ENCODE data around the gene MTFR1L.

Gene MTFR1L

DNA sequence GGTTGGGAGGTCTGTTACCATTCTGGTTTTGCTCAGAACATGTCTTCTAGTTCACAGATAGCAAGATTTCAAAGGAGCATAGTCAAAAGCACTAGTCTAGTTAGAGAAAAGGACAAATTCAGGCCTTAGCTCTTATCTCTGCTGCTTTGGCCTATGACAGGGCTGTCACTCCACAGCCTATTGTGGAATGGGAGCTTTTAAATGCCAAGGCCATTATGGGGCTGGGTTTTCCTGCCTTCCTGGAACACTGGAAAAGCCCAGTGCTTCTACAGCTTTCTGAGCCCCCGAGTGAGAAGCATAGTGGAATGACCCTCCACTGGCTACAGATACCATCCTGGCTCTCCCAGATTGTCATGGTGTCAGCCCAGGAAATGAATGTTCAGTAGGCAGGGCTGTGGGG is 9.3 kb downstream of the MTFR1L start:
- DNase-seq (ENCODE audit: low read depth), result no peak
- H3K4me3 ChIP-seq (ENCODE audit: low read depth, low read length), result no peak overlapping the region
- TF ChIP-seq POLR2A (IDR thresholded peaks at IDR 0.05; ENCODE audit: extremely low read depth, insufficient read length), result no peak
- no peak for TF ChIP-seq MYC (IDR thresholded peaks at IDR 0.05; ENCODE audit: low read depth, low read length)
- TF ChIP-seq, protein P1, sequence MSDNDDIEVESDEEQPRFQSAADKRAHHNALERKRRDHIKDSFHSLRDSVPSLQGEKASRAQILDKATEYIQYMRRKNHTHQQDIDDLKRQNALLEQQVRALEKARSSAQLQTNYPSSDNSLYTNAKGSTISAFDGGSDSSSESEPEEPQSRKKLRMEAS (IDR thresholded peaks at IDR 0.05; ENCODE audit: low read depth, low read length), result no peak
- TF ChIP-seq, protein P2, sequence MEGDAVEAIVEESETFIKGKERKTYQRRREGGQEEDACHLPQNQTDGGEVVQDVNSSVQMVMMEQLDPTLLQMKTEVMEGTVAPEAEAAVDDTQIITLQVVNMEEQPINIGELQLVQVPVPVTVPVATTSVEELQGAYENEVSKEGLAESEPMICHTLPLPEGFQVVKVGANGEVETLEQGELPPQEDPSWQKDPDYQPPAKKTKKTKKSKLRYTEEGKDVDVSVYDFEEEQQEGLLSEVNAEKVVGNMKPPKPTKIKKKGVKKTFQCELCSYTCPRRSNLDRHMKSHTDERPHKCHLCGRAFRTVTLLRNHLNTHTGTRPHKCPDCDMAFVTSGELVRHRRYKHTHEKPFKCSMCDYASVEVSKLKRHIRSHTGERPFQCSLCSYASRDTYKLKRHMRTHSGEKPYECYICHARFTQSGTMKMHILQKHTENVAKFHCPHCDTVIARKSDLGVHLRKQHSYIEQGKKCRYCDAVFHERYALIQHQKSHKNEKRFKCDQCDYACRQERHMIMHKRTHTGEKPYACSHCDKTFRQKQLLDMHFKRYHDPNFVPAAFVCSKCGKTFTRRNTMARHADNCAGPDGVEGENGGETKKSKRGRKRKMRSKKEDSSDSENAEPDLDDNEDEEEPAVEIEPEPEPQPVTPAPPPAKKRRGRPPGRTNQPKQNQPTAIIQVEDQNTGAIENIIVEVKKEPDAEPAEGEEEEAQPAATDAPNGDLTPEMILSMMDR (IDR thresholded peaks at IDR 0.05; ENCODE audit: low read depth, low read length), result no peak

DNA sequence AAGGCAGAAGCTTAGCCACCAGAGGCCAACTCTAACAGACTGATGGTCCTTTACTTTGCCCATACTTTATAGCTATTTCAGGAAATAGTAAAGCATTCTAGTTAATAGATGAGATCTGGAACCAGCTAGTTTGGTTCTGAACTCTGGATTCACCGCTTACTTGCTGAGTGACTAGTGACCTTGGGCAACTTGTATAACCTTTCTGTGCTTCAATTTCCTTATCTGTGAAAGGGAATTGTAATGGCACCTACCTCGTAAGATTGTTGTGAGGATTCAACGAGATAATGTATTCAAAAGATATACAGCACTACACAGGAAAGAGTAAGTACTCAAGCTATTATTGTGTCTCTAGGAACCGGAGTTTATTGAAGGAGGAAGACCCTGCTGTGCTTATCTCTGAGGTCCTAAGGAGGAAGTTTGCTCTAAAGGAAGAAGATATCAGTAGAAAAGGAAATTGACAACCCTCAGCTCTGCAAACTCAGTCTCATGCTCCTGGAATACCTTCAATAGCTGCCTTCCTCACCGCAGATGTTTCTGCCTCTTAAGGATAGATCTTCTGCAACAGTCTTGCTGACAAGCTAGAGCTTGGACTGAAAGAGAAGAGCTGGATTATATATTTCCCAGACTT is 11.9 kb downstream of the MTFR1L start:
- TF ChIP-seq POLR2A (IDR thresholded peaks at IDR 0.05; ENCODE audit: extremely low read depth, insufficient read length), result no peak
- no peak for TF ChIP-seq MYC (IDR thresholded peaks at IDR 0.05; ENCODE audit: low read depth, low read length)
- TF ChIP-seq, protein P2 (IDR thresholded peaks at IDR 0.05; ENCODE audit: low read depth, low read length), result no peak
- TF ChIP-seq, protein P1 (IDR thresholded peaks at IDR 0.05; ENCODE audit: low read depth, low read length), result no peak
- DNase-seq (ENCODE audit: low read depth), result no peak
- H3K4me3 ChIP-seq (ENCODE audit: low read depth, low read length), result no peak overlapping the region

DNA sequence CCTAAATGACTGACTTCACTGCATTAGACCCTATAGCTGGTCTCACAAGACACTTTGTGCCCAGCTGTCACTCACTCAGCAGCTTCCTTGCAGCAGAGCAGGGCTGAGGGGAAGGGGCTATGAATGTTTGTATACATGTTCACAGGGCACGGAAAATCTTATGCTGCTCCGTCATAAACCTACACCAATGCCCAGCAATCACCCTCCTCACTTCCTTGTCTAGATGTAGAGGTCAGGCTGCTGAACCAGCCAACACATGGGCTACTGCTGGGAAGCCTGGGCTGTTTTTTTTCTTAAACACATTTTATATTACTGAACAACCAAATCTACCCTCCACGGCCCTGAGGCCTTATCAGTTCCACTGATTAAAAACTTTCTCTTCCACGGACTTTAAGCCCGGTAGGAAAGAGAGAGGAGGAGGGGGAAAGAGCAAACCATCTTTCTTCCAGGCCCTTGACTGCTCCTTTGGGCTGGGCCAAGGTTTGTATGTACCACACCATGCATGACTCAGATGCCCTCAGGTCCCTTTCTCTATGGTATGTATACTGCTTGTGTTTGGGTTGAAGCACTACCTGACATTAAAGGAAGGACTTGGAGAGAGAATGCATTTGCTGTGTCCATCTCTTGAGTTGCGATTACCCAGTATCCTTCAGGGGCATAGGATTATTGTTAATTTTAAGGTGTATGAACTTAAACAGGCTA is 12.7 kb downstream of the MTFR1L start:
- no peak for DNase-seq (ENCODE audit: low read depth)
- TF ChIP-seq POLR2A (IDR thresholded peaks at IDR 0.05; ENCODE audit: extremely low read depth, insufficient read length), result no peak
- TF ChIP-seq, protein P1 (IDR thresholded peaks at IDR 0.05; ENCODE audit: low read depth, low read length), result no peak
- TF ChIP-seq, protein P2 (IDR thresholded peaks at IDR 0.05; ENCODE audit: low read depth, low read length), result no peak
- TF ChIP-seq MYC (IDR thresholded peaks at IDR 0.05; ENCODE audit: low read depth, low read length), result no peak
- no peak overlapping the region for H3K4me3 ChIP-seq (ENCODE audit: low read depth, low read length)

DNA sequence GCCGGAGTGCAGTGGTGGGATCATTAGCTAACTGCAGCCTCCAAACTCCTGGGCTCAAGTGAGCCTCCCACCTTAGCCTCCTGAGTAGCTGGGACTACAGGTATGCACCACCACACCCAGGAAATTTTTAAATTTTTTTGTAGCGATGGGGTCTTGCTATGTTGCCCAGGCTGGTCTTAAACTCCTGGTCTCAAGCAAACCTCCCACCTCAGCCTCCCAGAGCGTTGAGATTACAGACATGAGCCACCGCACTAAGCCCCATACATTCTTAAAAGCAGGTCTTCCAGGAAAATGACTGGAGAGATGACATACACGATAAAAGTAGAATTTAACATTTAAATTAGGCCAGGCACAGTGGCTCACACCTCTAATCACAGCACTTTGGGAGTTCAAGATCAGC is 13.4 kb downstream of the MTFR1L start:
- TF ChIP-seq, protein P1 (IDR thresholded peaks at IDR 0.05; ENCODE audit: low read depth, low read length), result no peak
- TF ChIP-seq, protein P2 (IDR thresholded peaks at IDR 0.05; ENCODE audit: low read depth, low read length), result no peak
- no peak for DNase-seq (ENCODE audit: low read depth)

DNA sequence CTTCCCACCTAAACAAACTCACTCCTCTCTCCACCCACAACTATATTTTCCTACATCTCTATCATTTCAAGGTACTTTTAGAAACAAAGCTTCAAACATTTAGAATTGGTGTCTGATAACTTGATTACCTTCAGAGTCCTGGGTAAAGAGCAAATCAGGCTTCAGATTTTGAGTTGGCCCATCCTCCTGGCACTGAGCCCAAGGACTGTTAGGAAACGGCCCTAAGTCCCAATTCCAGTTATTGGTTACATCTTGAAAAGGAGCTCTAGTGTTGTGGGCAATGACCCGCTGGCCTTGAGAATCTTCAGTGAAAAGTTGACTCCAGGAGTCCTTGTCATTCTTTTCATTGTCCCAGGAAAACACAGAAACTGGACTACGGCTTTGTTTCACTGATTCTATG is 15.1 kb downstream of the MTFR1L start:
- TF ChIP-seq, protein P2 (IDR thresholded peaks at IDR 0.05; ENCODE audit: low read depth, low read length), result no peak
- no peak for TF ChIP-seq POLR2A (IDR thresholded peaks at IDR 0.05; ENCODE audit: extremely low read depth, insufficient read length)
- TF ChIP-seq, protein P1 (IDR thresholded peaks at IDR 0.05; ENCODE audit: low read depth, low read length), result no peak
- no peak for TF ChIP-seq MYC (IDR thresholded peaks at IDR 0.05; ENCODE audit: low read depth, low read length)
- H3K4me3 ChIP-seq (ENCODE audit: low read depth, low read length), result no peak overlapping the region
- no peak for DNase-seq (ENCODE audit: low read depth)

More for the DNA sequence above, 13.4 kb downstream of the MTFR1L start:
- H3K4me3 ChIP-seq (ENCODE audit: low read depth, low read length), result no peak overlapping the region
